Cardiac muscle cell (in vitro differentiated cells and primary cell): ENCODE data around the gene RCCD1. TPM values are rescaled to one million over a fixed set of nuclear protein-coding genes. Genes with fewer than 3 reads are reported as not detected.
"Not testable (repeated sequence)": the region's sequence is repeated elsewhere in the genome, so short reads cannot be mapped to it uniquely, and the experiment has no call there.

Experiments used
- DNase-seq, 2 donors: peaks; one replicate each; pipeline versions ENCODE4 v3.0.0 to v3.0.0-alpha.2; 2010 to 2017; ENCODE audit warnings: low read depth in 1 of 2, low spot score in 1 of 2
- H3K27ac ChIP-seq: fragments of 200-600 bp; sonication (generic); 2 replicates; pipeline ENCODE4 v1.5.1; 2016
- H3K27me3 ChIP-seq: fragments of 200-600 bp; sonication (generic); 2 replicates; pipeline ENCODE4 v1.6.0; 2016; ENCODE audit warnings: control low read depth
- H3K36me3 ChIP-seq: fragments of 200-600 bp; sonication (generic); 2 replicates; pipeline ENCODE4 v1.5.1; 2016; ENCODE audit warnings: control low read depth
- H3K4me1 ChIP-seq: fragments of 200-600 bp; sonication (generic); 2 replicates; pipeline ENCODE4 v1.8.1; 2017; ENCODE audit warnings: low read depth, mild to moderate bottlenecking, mixed run types
- H3K4me3 ChIP-seq: fragments of 200-600 bp; sonication (generic); 2 replicates; pipeline ENCODE4 v1.5.1; 2016; ENCODE audit warnings: mild to moderate bottlenecking
- H3K9me3 ChIP-seq: fragments of 200-600 bp; sonication (generic); 2 replicates; pipeline ENCODE4 v1.5.1; 2017; ENCODE audit warnings: low read depth, mild to moderate bottlenecking, control low read depth
- CTCF ChIP-seq: IDR thresholded peaks from 2 replicates; pipeline ENCODE4 v1.5.1; 2012; ENCODE audit warnings: low read depth, mild to moderate bottlenecking, low read length
- polyA plus RNA-seq: library from polyadenylated mRNA; unstranded; fragments of >200 nt; fragmentation: Nextera tagmentation; extraction: Ambion mirVana; gene quantifications from 2 replicates; pipeline ENCODE4 v1.2.1, GENCODE V29; 2016
- total RNA-seq: library from RNA; depleted of rRNA; stranded (reverse); fragments of >200 nt; gene quantifications from 2 replicates; pipeline ENCODE4 v1.2.3, GENCODE V29; 2016

Gene RCCD1
- total and polyA plus RNA-seq, 2 experiments from 2014 or later: 32.8 to 43.0 TPM

GRCh38 chr15:90907838-90908507 is 46.7 kb upstream of the RCCD1 start:
- no peak overlapping the region for H3K4me3 ChIP-seq
- no peak for TF ChIP-seq CTCF
- H3K36me3 ChIP-seq: peaks cover 32% of the 10 kb centered on the region
- H3K27me3 ChIP-seq: no peaks in the 10 kb centered on the region
- peaks cover 15% of the 10 kb centered on the region for H3K4me1 ChIP-seq
- DNase-seq: peak; percentile 29 to 44
- peak overlapping the region; percentile 88 for H3K27ac ChIP-seq
- H3K9me3 ChIP-seq: no peaks in the 10 kb centered on the region

GRCh38 chr15:90909449-90909848 is 45.2 kb upstream of the RCCD1 start:
- peaks cover 33% of the 10 kb centered on the region for H3K36me3 ChIP-seq

GRCh38 chr15:90909976-90910375 is 44.7 kb upstream of the RCCD1 start:
- H3K4me3 ChIP-seq: no peak overlapping the region
- TF ChIP-seq CTCF: no peak
- H3K9me3 ChIP-seq: no peaks in the 10 kb centered on the region
- H3K4me1 ChIP-seq: peaks cover 7% of the 10 kb centered on the region
- DNase-seq: no peak
- H3K36me3 ChIP-seq: peaks cover 33% of the 10 kb centered on the region
- H3K27me3 ChIP-seq: no peaks in the 10 kb centered on the region
- no peak overlapping the region for H3K27ac ChIP-seq

More at GRCh38 chr15:90909449-90909848, 45.2 kb upstream of the RCCD1 start:
- H3K4me3 ChIP-seq, H3K4me1 ChIP-seq, DNase-seq, H3K27me3 ChIP-seq, H3K9me3 ChIP-seq, H3K27ac ChIP-seq: not testable (repeated sequence)

- Histone ChIP-seq H3K27me3 (no peaks in the 10 kb centered on the region), H3K36me3 (peaks cover 29% of the 10 kb centered on the region), H3K4me1 (peaks cover 7% of the 10 kb centered on the region), H3K4me3 (no peak overlapping the region), H3K27ac (no peak overlapping the region), H3K9me3 (no peaks in the 10 kb centered on the region)
- TF ChIP-seq CTCF: no peak
- no peak for DNase-seq
Observed at GRCh38 chr15:90910441-90911301, 44.0 kb upstream of the RCCD1 start.

- peaks cover 26% of the 10 kb centered on the region for H3K36me3 ChIP-seq
- no peaks in the 10 kb centered on the region for H3K27me3 ChIP-seq
- H3K4me3 ChIP-seq: no peak overlapping the region
- TF ChIP-seq CTCF: no peak
- no peak for DNase-seq
- no peaks in the 10 kb centered on the region for H3K9me3 ChIP-seq
- peaks cover 7% of the 10 kb centered on the region for H3K4me1 ChIP-seq
- no peak overlapping the region for H3K27ac ChIP-seq
Observed at GRCh38 chr15:90911302-90911623, 43.4 kb upstream of the RCCD1 start.
